Liver (tissue), 3 donors: ENCODE measurements around the gene RANBP3.

Source experiments
- CTCF ChIP-seq: fragments of 150-350 bp; IDR thresholded peaks from 2 replicates; pipeline ENCODE4 v1.5.1; 2017; ENCODE audit warnings: improper control_type of control experiment, low read depth, low read length; ENCODE audit not compliant: missing input control
- EGR1 ChIP-seq, 2 donors: IDR thresholded peaks; 2 replicates each; pipeline ENCODE4 v1.6.1; 2016 to 2018; ENCODE audit warnings: antibody characterized with exemption in 2 of 2, low read depth in 2 of 2
- GABPA ChIP-seq, 2 donors: IDR thresholded peaks in 1 of 2; conservative IDR thresholded peaks in 1 of 2; 2 replicates each; pipeline ENCODE4 v1.6.1; 2016; ENCODE audit warnings: antibody characterized with exemption in 2 of 2, mild to moderate bottlenecking in 1 of 2, moderate library complexity in 1 of 2
- JUND ChIP-seq, 2 donors: IDR thresholded peaks; 2 replicates each; pipeline ENCODE4 v1.6.1; 2016; ENCODE audit warnings: antibody characterized with exemption in 2 of 2
- MAX ChIP-seq: IDR thresholded peaks from 2 replicates; pipeline ENCODE4 v1.6.1; 2016; ENCODE audit warnings: antibody characterized with exemption
- NR2F2 ChIP-seq: IDR thresholded peaks from 2 replicates; pipeline ENCODE4 v1.6.1; 2016; ENCODE audit warnings: antibody characterized with exemption
- RAD21 ChIP-seq, 2 donors: IDR thresholded peaks; 2 replicates each; pipeline ENCODE4 v1.6.1; 2016; ENCODE audit warnings: antibody characterized with exemption in 2 of 2, mild to moderate bottlenecking in 2 of 2
- SP1 ChIP-seq: IDR thresholded peaks from 2 replicates; pipeline ENCODE4 v1.6.1; 2018; ENCODE audit warnings: antibody characterized with exemption, mild to moderate bottlenecking
- TAF1 ChIP-seq: conservative IDR thresholded peaks from 2 replicates; pipeline ENCODE4 v1.6.1; 2016; ENCODE audit warnings: antibody characterized with exemption, mild to moderate bottlenecking
- YY1 ChIP-seq: IDR thresholded peaks from 2 replicates; pipeline ENCODE4 v1.6.1; 2016; ENCODE audit warnings: antibody characterized with exemption, mild to moderate bottlenecking
- ZBTB33 ChIP-seq: IDR thresholded peaks from 2 replicates; pipeline ENCODE4 v1.6.1; 2016; ENCODE audit warnings: antibody characterized with exemption
- TF ChIP-seq, protein P1 (sequence below): IDR thresholded peaks from 2 replicates; pipeline ENCODE4 v1.6.1; 2016; ENCODE audit warnings: antibody characterized with exemption, mild to moderate bottlenecking
- donor health status: healthy.
- donor health status: healthy.

GRCh38 chr19:5959260-5960004 lies 18.5 kb downstream of the RANBP3 start:
- TF ChIP-seq MAX (no peak), CTCF (no peak), ZBTB33 (no peak), TAF1 (no peak), YY1 (no peak), JUND (IDR thresholded peaks at IDR 0.05) (no peak), GABPA (IDR thresholded peaks at IDR 0.05 in 1 of 2, conservative IDR thresholded peaks at IDR 0.05 in 1 of 2) (no peak), NR2F2 (no peak), SP1 (no peak), RAD21 (IDR thresholded peaks at IDR 0.05) (no peak), EGR1 (IDR thresholded peaks at IDR 0.05; ENCODE audit: low read depth in 2 of 2) (no peak)
- TF ChIP-seq, protein P1, sequence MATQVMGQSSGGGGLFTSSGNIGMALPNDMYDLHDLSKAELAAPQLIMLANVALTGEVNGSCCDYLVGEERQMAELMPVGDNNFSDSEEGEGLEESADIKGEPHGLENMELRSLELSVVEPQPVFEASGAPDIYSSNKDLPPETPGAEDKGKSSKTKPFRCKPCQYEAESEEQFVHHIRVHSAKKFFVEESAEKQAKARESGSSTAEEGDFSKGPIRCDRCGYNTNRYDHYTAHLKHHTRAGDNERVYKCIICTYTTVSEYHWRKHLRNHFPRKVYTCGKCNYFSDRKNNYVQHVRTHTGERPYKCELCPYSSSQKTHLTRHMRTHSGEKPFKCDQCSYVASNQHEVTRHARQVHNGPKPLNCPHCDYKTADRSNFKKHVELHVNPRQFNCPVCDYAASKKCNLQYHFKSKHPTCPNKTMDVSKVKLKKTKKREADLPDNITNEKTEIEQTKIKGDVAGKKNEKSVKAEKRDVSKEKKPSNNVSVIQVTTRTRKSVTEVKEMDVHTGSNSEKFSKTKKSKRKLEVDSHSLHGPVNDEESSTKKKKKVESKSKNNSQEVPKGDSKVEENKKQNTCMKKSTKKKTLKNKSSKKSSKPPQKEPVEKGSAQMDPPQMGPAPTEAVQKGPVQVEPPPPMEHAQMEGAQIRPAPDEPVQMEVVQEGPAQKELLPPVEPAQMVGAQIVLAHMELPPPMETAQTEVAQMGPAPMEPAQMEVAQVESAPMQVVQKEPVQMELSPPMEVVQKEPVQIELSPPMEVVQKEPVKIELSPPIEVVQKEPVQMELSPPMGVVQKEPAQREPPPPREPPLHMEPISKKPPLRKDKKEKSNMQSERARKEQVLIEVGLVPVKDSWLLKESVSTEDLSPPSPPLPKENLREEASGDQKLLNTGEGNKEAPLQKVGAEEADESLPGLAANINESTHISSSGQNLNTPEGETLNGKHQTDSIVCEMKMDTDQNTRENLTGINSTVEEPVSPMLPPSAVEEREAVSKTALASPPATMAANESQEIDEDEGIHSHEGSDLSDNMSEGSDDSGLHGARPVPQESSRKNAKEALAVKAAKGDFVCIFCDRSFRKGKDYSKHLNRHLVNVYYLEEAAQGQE: no peak
